Thyroid gland (tissue), 4 donors: ENCODE measurements around the gene PELI2.

Experiments used
- POLR2A ChIP-seq, 2 donors: fragments of 450-650 bp; IDR thresholded peaks; one replicate each; pipeline ENCODE4 v1.6.1; 2017; ENCODE audit warnings: antibody characterized with exemption in 2 of 2, mild to moderate bottlenecking in 2 of 2, moderate library complexity in 1 of 2
- TF ChIP-seq, protein P1 (sequence below), 6 experiments: fragments of 200-600 bp in 3 of 6; fragments of 450-650 bp in 3 of 6; sonication (generic) in 3 of 6; IDR thresholded peaks; one replicate each; pipeline ENCODE4 v1.5.1; 2016 to 2019; ENCODE audit warnings: antibody characterized with exemption in 6 of 6, mild to moderate bottlenecking in 2 of 6, inconsistent platforms in 1 of 6, moderate library complexity in 1 of 6

DNA sequence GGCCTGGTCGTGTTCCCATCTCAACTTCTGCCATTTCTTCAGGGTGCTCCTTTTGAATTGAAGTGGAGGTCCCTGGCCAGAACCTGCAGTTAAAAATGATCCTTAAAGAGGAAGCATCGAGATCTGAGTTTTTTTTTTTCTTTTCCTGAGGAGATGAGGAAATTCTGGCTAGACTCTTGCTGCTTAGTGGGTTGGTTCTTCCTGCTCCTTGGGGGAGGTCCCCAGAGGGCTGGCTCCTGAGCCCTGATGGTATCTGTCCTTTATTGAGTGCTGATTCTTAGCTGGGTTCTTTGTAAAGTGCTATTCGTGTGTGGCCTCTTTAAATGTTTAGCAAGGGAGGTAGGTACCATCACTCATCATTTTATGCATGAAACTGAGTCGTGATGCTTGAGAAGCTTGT is 11.7 kb downstream of the PELI2 start:
- TF ChIP-seq, protein P1, sequence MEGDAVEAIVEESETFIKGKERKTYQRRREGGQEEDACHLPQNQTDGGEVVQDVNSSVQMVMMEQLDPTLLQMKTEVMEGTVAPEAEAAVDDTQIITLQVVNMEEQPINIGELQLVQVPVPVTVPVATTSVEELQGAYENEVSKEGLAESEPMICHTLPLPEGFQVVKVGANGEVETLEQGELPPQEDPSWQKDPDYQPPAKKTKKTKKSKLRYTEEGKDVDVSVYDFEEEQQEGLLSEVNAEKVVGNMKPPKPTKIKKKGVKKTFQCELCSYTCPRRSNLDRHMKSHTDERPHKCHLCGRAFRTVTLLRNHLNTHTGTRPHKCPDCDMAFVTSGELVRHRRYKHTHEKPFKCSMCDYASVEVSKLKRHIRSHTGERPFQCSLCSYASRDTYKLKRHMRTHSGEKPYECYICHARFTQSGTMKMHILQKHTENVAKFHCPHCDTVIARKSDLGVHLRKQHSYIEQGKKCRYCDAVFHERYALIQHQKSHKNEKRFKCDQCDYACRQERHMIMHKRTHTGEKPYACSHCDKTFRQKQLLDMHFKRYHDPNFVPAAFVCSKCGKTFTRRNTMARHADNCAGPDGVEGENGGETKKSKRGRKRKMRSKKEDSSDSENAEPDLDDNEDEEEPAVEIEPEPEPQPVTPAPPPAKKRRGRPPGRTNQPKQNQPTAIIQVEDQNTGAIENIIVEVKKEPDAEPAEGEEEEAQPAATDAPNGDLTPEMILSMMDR (IDR thresholded peaks at IDR 0.05) = no peak
- no peak for TF ChIP-seq POLR2A (IDR thresholded peaks at IDR 0.05)
